Retinal pigment epithelial cell (primary cell): ENCODE results near the gene CCNG2.

ENCODE experiments used
- DNase-seq: peaks from one replicate; pipeline ENCODE4 v3.0.0-alpha.2; 2010; ENCODE audit warnings: low read depth
- H3K4me3 ChIP-seq: 2 replicates; pipeline ENCODE4 v1.5.1; 2011; ENCODE audit warnings: mild to moderate bottlenecking, low read length, control low read depth, moderate library complexity
- CTCF ChIP-seq: conservative IDR thresholded peaks from 2 replicates; pipeline ENCODE4 v1.5.1; 2011; ENCODE audit warnings: low read depth, low read length, control low read depth, inconsistent platforms

The CCNG2 gene

GRCh38 chr4:77156912-77157858 is at the start of gene CCNG2:
CCNG2 (plus strand) TSS chr4:77157207; CDS start chr4:77158533, 1,326 bp downstream.
- peak; percentile 78 for DNase-seq
- no peak for TF ChIP-seq CTCF

GRCh38 chr4:77110730-77111129 is 46.3 kb upstream of the CCNG2 start:
- H3K4me3 ChIP-seq: no peak overlapping the region
- TF ChIP-seq CTCF: no peak
- no peak for DNase-seq

More at GRCh38 chr4:77156912-77157858, at the start of gene CCNG2:
- peak within 1 kb of the TSS; percentile 95 for H3K4me3 ChIP-seq

DNA sequence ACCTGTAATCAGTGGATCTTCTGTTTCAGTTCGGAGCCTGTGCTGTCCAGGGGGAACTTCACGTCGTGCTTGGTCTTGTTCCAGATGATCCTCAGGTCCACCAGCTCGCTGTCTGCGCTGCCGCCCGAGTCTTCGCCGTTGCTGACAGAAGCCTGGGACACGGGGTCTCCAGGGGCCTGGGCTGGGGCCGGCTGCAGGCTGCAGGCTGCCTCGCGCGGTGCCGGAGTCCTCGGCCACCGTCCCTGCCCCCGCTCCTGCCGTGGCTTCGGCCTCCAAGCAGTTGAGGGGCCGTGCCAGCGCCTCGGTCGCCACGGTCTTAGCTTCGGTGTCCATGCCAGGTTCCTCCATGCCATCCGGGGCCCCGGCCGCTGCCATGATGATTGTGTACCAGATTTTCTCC is 43.9 kb upstream of the CCNG2 start:
- no peak for DNase-seq
- TF ChIP-seq CTCF: no peak
- no peak overlapping the region for H3K4me3 ChIP-seq

DNA sequence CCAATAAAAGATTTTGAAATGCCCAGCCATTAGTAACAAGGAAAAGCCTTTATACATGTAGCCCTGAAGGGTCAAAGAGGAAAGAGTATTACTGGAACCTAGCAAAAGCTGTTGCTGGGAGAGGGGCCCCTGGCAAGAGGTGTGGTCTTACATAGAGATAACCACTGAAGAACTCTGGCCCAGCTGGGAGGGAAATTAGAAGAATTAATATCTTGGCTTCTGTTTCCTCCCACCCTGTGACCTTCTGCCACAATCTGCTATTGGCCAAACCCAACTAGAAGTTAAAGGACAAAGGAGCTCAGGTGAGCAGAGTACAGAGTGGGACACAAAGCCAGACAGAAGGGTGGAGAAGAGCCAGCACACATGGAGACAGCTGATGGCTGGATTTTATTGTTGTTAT is 39.3 kb upstream of the CCNG2 start:
- H3K4me3 ChIP-seq: no peak overlapping the region
- DNase-seq: no peak
- no peak for TF ChIP-seq CTCF

- no peak for TF ChIP-seq CTCF
- no peak overlapping the region for H3K4me3 ChIP-seq
- no peak for DNase-seq
These were observed 36.0 kb upstream of the CCNG2 start for GRCh38 chr4:77120886-77121508.

DNA sequence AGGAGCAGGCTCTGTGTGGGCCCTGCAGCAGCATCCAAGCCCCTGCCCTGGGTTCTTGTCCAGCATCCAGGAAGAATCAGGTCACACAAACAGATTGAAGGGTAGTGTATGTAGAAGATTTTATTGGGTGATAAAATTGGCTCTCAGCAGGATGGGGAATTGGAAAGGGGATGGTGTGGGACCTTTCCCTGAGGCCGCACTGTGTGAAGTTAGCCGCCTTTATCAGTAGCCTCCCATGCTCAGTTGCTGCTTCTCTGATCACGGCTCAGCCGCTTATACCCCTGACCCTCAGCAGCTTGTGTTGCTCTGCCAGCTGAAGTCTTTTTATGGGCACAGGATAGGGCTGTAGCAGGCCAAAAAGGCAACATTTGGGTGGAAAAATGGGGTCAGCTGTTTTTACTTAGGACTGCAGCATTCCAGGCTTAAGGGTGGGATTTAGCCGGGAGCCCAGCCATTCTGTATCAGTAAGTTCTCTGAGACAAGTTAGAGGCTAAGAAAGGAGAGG is 35.2 kb upstream of the CCNG2 start:
- DNase-seq: no peak
- no peak overlapping the region for H3K4me3 ChIP-seq
- TF ChIP-seq CTCF: no peak
